ENCODE measurements around the gene ALDH3A2.

ALDH3A2 gene

GRCh38 chr17:19646788-19647696 lies 1.5 kb upstream of the ALDH3A2 start:
- Histone ChIP-seq H3K36me3 (replicated peaks) (no peaks in the 10 kb centered on the region), H3K4me3 (ENCODE audit: low read depth, low read length) (no peak overlapping the region), H3K27me3 (replicated peaks) (no peaks in the 10 kb centered on the region), H3K27ac (peak overlapping the region; percentile 74)
- in situ Hi-C loops (cut with HindIII; ENCODE audit: low pct_ligation_motif_present, low sequenced_read_pairs): no loop called here
- no peak for DNase-seq
- no peak for TF ChIP-seq CTCF (IDR thresholded peaks at IDR 0.05; ENCODE audit: low read depth, low read length, missing control alignments)

GRCh38 chr17:19647697-19648474 lies 665 bp upstream of the ALDH3A2 start:
- no peak for TF ChIP-seq CTCF (IDR thresholded peaks at IDR 0.05; ENCODE audit: low read depth, low read length, missing control alignments)
- peak; percentile 57 for DNase-seq
- peak overlapping the region; percentile 79 for H3K4me3 ChIP-seq (ENCODE audit: low read depth, low read length)
- H3K27ac ChIP-seq: peak overlapping the region; percentile 74
- in situ Hi-C loops (cut with HindIII; ENCODE audit: low pct_ligation_motif_present, low sequenced_read_pairs): no loop called here
- H3K27me3 ChIP-seq (replicated peaks): no peaks in the 10 kb centered on the region
- no peaks in the 10 kb centered on the region for H3K36me3 ChIP-seq (replicated peaks)

- TF ChIP-seq CTCF (IDR thresholded peaks at IDR 0.05; ENCODE audit: low read depth, low read length, missing control alignments): no peak
- H3K4me3 ChIP-seq (ENCODE audit: low read depth, low read length): peak overlapping the region; percentile 79
- H3K27me3 ChIP-seq (replicated peaks): no peaks in the 10 kb centered on the region
- H3K27ac ChIP-seq: peak overlapping the region; percentile 74
- H3K36me3 ChIP-seq (replicated peaks): peaks cover 4% of the 10 kb centered on the region
- in situ Hi-C loops (cut with HindIII; ENCODE audit: low pct_ligation_motif_present, low sequenced_read_pairs): no loop called here
- DNase-seq: no peak
These were observed 657 bp downstream of the ALDH3A2 start for GRCh38 chr17:19649274-19649541.

GRCh38 chr17:19650826-19651225 lies 2.3 kb downstream of the ALDH3A2 start:
- no peaks in the 10 kb centered on the region for H3K27me3 ChIP-seq (replicated peaks)
- H3K36me3 ChIP-seq (replicated peaks): peaks cover 4% of the 10 kb centered on the region
- DNase-seq: no peak
- no peak overlapping the region for H3K4me3 ChIP-seq (ENCODE audit: low read depth, low read length)
- H3K27ac ChIP-seq: no peak overlapping the region
- in situ Hi-C loops (cut with HindIII; ENCODE audit: low pct_ligation_motif_present, low sequenced_read_pairs): no loop called here
- TF ChIP-seq CTCF (IDR thresholded peaks at IDR 0.05; ENCODE audit: low read depth, low read length, missing control alignments): no peak

- Histone ChIP-seq H3K27ac (no peak overlapping the region), H3K27me3 (replicated peaks) (no peaks in the 10 kb centered on the region)
- DNase-seq: no peak
These were observed 3.1 kb downstream of the ALDH3A2 start for GRCh38 chr17:19651451-19652238.

More at GRCh38 chr17:19651451-19652238, 3.1 kb downstream of the ALDH3A2 start:
- H3K36me3 ChIP-seq (replicated peaks): peaks cover 4% of the 10 kb centered on the region
- in situ Hi-C loops (cut with HindIII; ENCODE audit: low pct_ligation_motif_present, low sequenced_read_pairs): no loop called here
- TF ChIP-seq CTCF (IDR thresholded peaks at IDR 0.05; ENCODE audit: low read depth, low read length, missing control alignments): no peak
- H3K4me3 ChIP-seq (ENCODE audit: low read depth, low read length): no peak overlapping the region
